ENCODE measurements around the gene ZDHHC4. TPM values are rescaled to one million over a fixed set of nuclear protein-coding genes. Genes with fewer than 3 reads are reported as not detected.

The ZDHHC4 gene
- total and polyA plus RNA-seq, 2 of the 8 experiments (the other 6 are each of a cell fraction or from before 2014, with no cell fraction given): 50.2 to 171 TPM

- Histone ChIP-seq H3K79me2 (ENCODE audit: control insufficient read depth in 1 of 2, insufficient read depth in 2 of 2, low read length in 2 of 2) (no peaks in the 10 kb centered on the region), H3K4ac (replicated peaks; ENCODE audit: insufficient read length, low read depth, low read length) (no peak overlapping the region), H2BK12ac (ENCODE audit: low read depth, low read length) (no peak overlapping the region), H2BK120ac (replicated peaks; ENCODE audit: low read depth, low read length) (no peak overlapping the region), H4K5ac (ENCODE audit: insufficient read length, low read depth, low read length) (no peak overlapping the region), H2BK20ac (ENCODE audit: low read length) (no peak overlapping the region), H3K27me3 (replicated peaks in 1 of 4; ENCODE audit: control insufficient read depth in 3 of 4, extremely low read depth in 1 of 4, insufficient read depth in 3 of 4, low read length in 3 of 4) (no peaks in the 10 kb centered on the region), H3K36me3 (ENCODE audit: control insufficient read depth in 2 of 4, insufficient read depth in 4 of 4, low read length in 3 of 4) (peaks cover 0 to 4% (median 2%) of the 10 kb centered on the region in 4 experiments; a peak in 3 of 8 replicates), H4K91ac (replicated peaks; ENCODE audit: insufficient read length, low read length) (no peak overlapping the region), H3K4me1 (replicated peaks in 1 of 4; ENCODE audit: control insufficient read depth in 3 of 4, insufficient read depth in 4 of 4, low read length in 3 of 4) (0 out of 7 replicates have a peak, but pooled peaks cover 0 to 2% (median 0%) of the 10 kb centered on the region in 4 experiments), H3K4me2 (ENCODE audit: insufficient read depth in 1 of 2, low read depth in 2 of 2, low read length in 2 of 2) (no peak overlapping the region), H3K23me2 (ENCODE audit: low read depth, low read length) (no peaks in the 10 kb centered on the region), H3K79me1 (ENCODE audit: low read depth, low read length) (no peaks in the 10 kb centered on the region), H2BK5ac (ENCODE audit: low read depth, low read length) (no peak overlapping the region), H3K9ac (replicated peaks in 1 of 4; ENCODE audit: extremely low read depth in 1 of 4, low read depth in 3 of 4, low read length in 3 of 4) (no peak overlapping the region; a peak in 1 of 7 replicates), H3K18ac (ENCODE audit: extremely low read depth, low read length) (no peak overlapping the region), H3K9me3 (ENCODE audit: insufficient read depth in 2 of 2, low read depth in 1 of 2, low read length in 1 of 2) (no peaks in the 10 kb centered on the region), H3K14ac (ENCODE audit: insufficient read length) (no peak overlapping the region), H3K56ac (replicated peaks; ENCODE audit: insufficient read length, low read depth, low read length) (no peak overlapping the region), H4K8ac (ENCODE audit: extremely low read depth, insufficient read depth, low read length) (no peak overlapping the region), H2BK15ac (ENCODE audit: low read length) (no peak overlapping the region), H3K4me3 (ENCODE audit: extremely low read depth in 1 of 4, insufficient read depth in 2 of 4, low read depth in 3 of 4, low read length in 4 of 4) (no peak overlapping the region), H2AK5ac (ENCODE audit: low read depth, low read length) (no peak overlapping the region), H3K27ac (ENCODE audit: low read depth, low read length) (no peak overlapping the region), H4K20me1 (replicated peaks in 1 of 2; ENCODE audit: control insufficient read depth in 1 of 2, insufficient read depth in 2 of 2, low read length in 2 of 2) (peaks cover 2 to 4% of the 10 kb centered on the region in 2 experiments), H3K23ac (ENCODE audit: insufficient read length) (no peak overlapping the region), H2AFZ (ENCODE audit: low read length) (no peak overlapping the region)
- WGBS, 2 experiments (ENCODE audit: extremely low coverage in 1 of 2, insufficient coverage in 1 of 2, insufficient read length in 1 of 2, insufficient replicate concordance in 2 of 2, low coverage in 1 of 2, low lambda C conversion rate in 2 of 2, missing lambda C conversion rate in 1 of 2): 97% methylated on average over 12 of the region's 38 CpGs; no CpG with 5 or more reads in 1 of the 2 experiments
- POLR2A ChIA-PET (ENCODE audit: partially characterized antibody): interaction anchor here (0.6 kb wide), 1 partner anchor 48 kb away, joined by 3 read pairs; no protein-coding TSS in a partner anchor
- CTCF ChIA-PET (ENCODE audit: partially characterized antibody): interaction anchor here (0.7 to 1.1 kb wide), 2 partner anchors 113 to 249 kb away, joined by 3 read pairs; no protein-coding TSS in a partner anchor
- DNase-seq (ENCODE audit: low read depth in 1 of 2, low spot score in 2 of 2) (no peak), FAIRE-seq (no peak)
- no peak for TF ChIP-seq POLR2A (IDR thresholded peaks at IDR 0.05; ENCODE audit: control extremely low read depth in 1 of 2, low read depth in 2 of 2, low read length in 2 of 2)
- TF ChIP-seq EP300 (IDR thresholded peaks at IDR 0.05; ENCODE audit: borderline replicate concordance in 1 of 2, low read depth in 2 of 2, low read length in 2 of 2): no peak
- TF ChIP-seq SRF (IDR thresholded peaks at IDR 0.05; ENCODE audit: low read depth, low read length): no peak
- TF ChIP-seq ATF3 (IDR thresholded peaks at IDR 0.05; ENCODE audit: insufficient read depth, low read depth, low read length): no peak
- no peak for TF ChIP-seq HDAC2 (IDR thresholded peaks at IDR 0.05; ENCODE audit: borderline replicate concordance in 1 of 2, low read depth in 2 of 2, low read length in 2 of 2)
- TF ChIP-seq SIRT6 (IDR thresholded peaks at IDR 0.05; ENCODE audit: low read length): no peak
- no peak for TF ChIP-seq RAD21 (IDR thresholded peaks at IDR 0.05 in 1 of 2, conservative IDR thresholded peaks at IDR 0.05 in 1 of 2; ENCODE audit: low read depth in 2 of 2, low read length in 2 of 2)
- TF ChIP-seq KDM1A (IDR thresholded peaks at IDR 0.05; ENCODE audit: borderline replicate concordance, low read length): no peak
- TF ChIP-seq CTBP2 (IDR thresholded peaks at IDR 0.05; ENCODE audit: borderline replicate concordance, insufficient read depth, insufficient read length, low read length): no peak
- TF ChIP-seq RFX5 (IDR thresholded peaks at IDR 0.05; ENCODE audit: borderline replicate concordance, low read depth, low read length): no peak
- no peak for TF ChIP-seq HDAC6 (IDR thresholded peaks at IDR 0.05; ENCODE audit: low read depth, low read length)
These were observed 30.4 kb downstream of the ZDHHC4 start for GRCh38 chr7:6607651-6608051.

Data from H1 (cell line).